ENCODE measurements around the gene GCN1.

Gene GCN1

DNA sequence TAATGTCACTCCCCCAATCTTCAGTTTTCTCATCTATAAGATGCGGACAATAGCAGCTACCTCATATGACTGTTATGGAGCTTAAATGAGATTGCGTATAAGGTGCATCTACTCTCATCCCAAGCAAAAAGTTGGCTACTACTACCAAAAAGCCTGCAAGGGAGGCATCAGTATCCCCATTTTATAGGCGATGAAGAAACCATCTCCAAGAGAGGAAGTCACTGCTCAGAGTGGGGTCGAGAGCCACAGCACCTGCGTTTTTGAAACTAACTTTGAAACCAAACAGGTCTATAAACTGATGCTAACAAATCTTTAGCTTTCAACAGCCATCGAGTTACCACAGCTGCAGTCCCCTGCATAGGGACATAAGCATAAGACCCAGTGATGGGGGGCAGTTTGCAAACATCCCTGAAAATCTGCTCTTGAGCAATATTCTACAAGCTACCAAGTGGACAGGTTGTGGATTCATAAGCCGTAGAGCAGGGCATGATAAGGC lies 3.5 kb downstream of the GCN1 start:
- no peak for DNase-seq (ENCODE audit: low read depth in 2 of 2)

DNA sequence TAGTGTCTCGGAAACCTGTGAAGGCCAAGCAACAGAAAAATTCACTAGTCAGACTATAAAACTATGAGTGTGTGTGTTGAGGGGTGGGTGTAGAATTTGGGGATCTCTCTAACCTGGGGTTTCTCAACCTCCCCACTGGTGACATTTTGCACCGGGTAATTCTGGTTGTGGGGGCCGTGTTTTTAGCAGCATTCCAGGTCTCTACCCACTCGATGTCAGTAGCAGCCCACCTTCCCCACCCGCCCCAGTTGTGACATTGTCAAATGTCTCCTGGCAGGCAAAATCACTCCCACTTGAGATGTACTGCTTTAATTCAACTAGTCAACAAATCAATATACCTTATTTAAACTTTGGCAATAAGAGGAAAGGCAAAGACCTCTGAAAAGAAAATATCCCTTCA lies 4.1 kb downstream of the GCN1 start:
- no peak for DNase-seq (ENCODE audit: low read depth in 2 of 2)

DNA sequence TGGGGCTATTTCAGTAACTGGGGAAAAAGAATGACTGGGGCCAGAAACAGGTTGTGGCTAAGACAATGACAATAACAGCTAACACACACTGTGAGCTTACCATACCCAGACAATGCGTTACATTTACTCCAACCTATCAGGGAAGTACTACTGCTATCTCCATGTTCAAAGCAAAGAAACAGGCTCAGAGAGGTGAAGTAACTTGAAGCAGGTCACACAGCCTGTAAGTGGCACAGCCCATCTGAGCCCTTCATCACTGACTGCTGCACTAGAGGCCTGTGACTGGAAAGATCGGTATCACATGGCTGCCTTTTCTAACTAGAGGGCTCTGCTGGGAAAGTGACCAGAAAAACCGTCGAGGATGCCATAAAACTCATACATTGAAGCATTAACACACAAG lies 7.9 kb downstream of the GCN1 start:
- no peak for DNase-seq (ENCODE audit: low read depth in 2 of 2)

DNA sequence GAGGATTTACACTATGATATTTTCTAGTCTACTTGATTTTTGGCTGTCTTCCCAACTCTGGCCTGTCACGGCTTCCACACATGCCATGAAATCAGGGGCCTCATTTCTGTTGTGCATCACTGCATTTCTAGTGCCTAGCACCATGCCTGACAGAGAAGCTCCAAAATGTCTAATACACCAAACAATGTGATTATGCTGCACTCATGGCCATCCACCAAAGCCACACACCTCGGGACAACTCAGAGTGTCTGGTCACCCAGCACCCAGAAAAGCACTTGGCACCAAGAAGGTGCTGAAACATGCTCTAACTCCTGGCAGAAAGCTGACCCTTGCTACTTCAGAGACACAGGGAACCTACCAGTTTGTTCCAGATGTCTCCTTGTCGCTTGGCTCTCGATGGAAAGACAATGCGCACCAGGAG lies 11.3 kb downstream of the GCN1 start:
- DNase-seq (ENCODE audit: low read depth in 2 of 2) = no peak

DNA sequence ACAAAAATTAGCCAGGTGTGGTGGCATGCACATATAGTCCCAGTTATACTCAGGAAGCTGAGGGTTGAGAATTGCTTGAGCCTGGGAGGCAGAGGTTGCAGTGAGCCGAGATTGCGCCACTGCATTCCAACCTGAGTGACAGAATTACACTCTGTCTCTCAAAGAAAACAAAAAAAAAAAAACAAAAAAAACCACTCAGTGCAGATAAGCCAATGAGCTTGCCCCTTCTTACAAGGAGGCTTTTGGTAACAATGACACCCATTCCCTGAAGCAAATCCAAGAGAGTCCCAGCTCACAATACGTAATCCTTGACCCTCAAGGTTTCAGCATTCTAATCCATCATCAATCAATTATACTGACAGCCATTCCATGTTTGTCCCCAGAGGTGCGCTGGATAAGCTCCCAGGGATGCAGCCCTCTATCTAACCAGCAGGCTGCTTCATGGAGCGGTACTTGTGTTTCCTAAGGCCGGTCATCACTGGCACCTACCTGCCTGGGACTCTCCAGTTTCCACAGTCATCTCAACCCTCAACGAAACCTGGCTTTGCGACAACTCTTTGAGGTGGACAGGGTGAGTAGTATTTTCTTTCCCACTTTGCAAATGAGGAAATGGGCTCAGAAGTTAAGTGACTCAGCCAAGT lies 12.4 kb downstream of the GCN1 start:
- no peak for DNase-seq (ENCODE audit: low read depth in 2 of 2)

DNA sequence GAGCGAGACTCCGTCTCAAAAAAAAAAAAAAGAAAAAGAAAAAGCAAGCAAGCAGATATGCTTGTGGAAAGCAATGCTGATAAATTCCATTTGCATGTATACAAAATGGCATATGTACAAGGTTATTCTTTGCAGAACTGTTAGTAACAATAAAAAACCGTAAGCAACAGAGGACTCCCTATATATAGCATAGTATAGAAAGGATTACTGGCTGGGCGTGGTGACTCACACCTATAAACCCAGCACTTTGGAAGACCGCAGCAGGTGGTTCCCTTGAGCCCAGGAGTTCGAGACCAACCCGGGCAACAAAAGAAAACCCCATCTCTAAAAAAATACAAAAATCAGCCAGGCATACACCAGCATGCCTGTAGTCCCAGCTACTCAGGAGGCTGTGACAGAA lies 13.5 kb downstream of the GCN1 start:
- DNase-seq (ENCODE audit: low read depth in 2 of 2) = no peak

DNA sequence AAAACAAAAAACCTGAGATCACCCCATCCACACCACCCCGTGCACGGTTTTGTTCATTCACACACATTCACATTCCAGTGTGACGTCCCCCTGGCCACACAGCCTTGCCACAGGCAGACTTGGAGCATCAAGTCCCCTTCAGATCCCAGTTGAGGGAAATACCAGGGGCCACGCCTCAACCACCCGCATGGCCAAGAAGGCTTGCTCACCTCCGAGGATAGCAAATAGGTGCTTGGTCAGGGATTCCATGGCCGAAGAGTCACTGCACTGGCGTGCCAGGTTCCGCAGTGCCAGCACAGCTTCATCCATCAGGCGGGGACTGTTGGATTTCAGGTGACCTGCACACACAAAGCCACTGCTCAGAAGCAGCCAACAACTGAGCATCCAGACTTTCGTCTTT lies 19.0 kb downstream of the GCN1 start:
- no peak for DNase-seq (ENCODE audit: low read depth in 2 of 2)

DNA sequence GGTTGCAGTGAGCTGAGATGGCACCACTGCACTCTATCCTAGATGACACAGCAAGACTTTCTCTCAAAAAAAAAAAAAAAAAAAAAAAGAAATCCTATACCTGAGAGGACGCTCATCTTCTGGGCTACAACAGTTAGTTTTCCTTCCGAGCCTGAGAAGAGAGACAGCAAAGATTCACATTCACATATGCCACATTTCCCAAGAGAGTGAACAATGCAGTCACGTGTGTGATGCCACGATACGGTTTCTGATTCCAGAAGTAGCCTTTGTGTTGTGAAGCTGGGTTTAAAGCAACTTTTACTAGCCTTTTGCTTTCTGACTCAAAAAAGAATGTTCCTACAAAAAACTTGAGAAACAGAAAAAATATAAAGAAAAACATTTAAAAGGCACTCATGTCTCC lies 19.5 kb downstream of the GCN1 start:
- DNase-seq (ENCODE audit: low read depth in 2 of 2) = no peak

DNA sequence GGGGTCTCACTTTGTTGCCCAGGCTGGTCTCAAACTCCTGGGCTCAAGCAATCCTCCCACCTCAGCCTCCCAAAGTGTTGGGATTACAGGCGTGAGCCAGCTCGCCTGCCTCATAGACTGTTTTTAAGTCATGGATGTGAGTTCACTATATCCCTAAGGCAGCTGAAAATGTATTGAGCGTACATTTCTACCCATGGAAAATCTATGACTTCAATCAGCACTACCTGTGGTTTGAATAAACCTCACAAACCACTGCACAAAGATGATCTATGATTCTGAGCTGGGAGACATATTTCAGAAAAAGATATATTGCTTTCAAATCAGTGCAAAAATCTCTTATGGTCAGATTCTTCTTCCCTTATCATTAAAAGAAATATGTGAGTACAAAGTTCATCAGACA lies 22.5 kb downstream of the GCN1 start:
- no peak for DNase-seq (ENCODE audit: low read depth in 2 of 2)

DNA sequence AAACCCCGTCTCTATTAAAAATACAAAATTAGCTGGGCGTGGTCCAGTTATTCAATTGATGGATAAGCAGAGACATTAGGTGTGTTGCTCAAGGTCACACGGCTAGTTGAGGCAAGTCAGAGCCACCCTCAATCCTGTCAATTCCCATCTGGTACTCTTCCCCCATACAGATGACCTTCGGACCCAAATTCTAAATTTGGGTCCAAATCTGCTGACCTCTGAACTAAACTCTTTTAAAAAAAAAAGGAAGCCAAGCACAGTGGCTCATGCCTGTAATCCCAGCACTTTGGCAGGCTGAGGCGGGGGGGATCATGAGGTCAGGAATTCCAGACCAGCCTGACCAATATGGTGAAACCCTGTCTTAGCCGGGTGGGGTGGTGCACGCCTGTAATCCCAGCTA lies 23.9 kb downstream of the GCN1 start:
- DNase-seq (ENCODE audit: low read depth in 2 of 2) = no peak

DNA sequence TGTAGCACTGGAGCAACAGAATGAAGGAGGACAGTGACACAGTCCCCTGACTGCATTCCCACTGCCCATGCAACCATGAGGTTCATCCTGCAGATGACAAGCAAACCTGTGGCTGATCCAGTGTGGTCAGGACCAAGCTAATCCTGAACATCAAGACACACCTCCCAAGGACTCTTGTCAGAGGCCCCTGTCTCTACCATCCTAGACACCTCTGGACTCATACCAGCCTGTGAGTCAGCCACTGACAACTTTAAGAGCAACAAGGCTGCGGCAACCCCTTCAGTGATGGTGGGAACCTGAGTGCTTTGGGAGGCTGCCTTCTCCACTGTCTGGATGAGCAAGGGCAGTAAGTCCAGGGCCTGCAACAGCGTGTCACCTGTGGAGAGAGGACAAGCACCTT lies 24.6 kb downstream of the GCN1 start:
- DNase-seq (ENCODE audit: low read depth in 2 of 2) = no peak

DNA sequence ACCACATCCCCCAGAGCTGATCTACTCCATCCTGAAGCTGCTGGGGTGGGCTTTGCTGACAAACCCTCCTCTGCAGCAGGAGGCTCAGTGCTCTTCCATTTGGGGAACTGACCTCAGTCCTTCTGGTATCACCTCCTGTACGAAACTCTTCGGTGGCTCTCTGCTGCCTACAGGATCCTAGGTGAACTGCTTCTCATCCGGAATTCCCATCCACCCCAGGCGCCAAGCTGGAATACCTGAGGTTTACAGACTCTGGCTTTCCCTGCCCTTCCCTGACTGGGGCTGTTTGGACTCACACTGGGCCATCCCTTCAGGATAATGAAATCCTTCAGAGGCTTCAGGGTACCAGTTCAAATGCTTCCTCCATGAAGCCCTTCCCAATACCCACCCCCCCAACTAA lies 26.2 kb downstream of the GCN1 start:
- DNase-seq (ENCODE audit: low read depth in 2 of 2) = no peak

DNA sequence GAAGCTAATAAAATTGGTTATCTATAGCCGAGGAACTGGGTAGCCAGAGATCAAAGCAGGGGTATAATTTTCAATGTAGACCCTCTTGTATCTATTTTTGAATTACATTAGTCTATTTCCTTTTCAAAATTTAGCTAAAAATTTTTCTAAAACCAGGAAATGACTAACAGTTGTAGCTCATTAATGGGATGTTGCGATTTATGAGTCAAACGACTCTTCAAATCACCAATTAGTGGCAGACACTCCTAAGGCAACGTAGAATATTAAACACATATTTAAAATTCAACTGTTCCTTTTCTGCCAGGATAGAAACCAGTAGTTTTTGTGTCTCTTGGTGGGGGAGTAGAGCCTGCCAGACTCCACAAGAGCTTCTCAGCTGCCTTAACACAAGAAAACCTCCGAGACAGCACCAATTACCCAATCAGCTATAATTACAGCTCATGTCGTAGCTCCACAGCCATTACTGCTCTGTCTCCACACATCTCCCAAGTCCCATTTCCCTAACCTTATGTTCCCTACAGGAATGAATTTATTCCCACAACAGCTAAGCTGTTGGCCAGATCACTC lies 26.9 kb downstream of the GCN1 start:
- no peak for DNase-seq (ENCODE audit: low read depth in 2 of 2)

DNA sequence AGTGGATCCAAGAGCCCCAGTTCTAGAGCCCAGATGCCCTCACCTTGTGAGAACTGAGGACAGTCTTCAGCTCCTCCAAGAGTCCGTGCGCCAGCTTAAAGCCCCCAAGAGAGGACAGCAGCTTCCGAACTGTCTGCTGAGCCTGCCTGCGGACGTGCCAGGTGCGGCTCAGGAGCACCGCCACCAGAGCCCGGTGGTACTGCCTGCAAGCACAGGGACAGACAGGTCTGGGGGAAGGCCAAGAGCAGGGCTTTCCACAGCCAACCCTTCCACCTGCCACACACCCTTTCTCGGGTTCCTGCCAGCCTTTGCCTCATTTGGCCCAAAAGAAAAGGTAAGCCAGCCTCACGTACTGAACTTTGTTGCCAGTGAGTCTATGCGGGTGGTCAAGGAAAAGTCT lies 30.2 kb downstream of the GCN1 start:
- DNase-seq (ENCODE audit: low read depth in 2 of 2) = no peak

DNA sequence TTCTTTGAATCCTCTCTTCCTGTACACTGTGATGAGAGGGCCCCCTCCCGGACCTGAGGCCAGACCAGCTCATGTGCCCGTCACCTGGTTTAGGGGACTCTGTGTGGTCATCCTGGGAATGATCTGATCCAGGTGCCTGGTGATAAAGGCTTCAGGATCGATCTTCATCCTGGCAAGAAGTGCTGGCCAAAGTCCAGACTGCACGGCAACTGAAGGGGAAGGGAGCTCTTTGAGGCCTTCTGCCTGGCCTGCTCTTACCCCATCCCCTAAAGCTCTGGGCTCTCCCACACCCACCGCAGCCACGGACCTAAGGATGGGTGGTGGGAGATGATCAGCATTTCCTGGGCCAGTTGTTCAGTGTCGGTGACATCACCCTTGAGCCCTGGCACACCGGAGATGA lies 31.8 kb downstream of the GCN1 start:
- no peak for DNase-seq (ENCODE audit: low read depth in 2 of 2)

DNA sequence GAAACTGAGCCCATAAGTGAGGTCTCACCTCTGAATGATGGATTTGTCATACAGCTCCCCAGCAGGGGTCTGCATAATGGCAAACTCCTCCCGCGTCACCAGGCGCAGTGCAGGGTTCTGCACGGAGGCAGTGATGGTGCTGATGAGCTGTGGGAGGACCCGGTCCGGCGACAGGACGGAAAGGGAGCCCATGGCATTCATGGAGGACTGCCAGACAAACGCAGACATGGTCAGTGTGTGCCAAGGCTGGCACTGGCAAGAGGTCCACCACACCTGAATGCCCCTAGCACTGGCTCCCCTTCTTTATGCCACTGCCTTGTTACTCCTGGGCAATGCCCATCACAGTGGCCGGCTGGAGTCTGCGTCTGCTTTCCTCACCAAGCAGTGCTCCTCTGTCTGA lies 32.7 kb downstream of the GCN1 start:
- DNase-seq (ENCODE audit: low read depth in 2 of 2) = no peak

DNA sequence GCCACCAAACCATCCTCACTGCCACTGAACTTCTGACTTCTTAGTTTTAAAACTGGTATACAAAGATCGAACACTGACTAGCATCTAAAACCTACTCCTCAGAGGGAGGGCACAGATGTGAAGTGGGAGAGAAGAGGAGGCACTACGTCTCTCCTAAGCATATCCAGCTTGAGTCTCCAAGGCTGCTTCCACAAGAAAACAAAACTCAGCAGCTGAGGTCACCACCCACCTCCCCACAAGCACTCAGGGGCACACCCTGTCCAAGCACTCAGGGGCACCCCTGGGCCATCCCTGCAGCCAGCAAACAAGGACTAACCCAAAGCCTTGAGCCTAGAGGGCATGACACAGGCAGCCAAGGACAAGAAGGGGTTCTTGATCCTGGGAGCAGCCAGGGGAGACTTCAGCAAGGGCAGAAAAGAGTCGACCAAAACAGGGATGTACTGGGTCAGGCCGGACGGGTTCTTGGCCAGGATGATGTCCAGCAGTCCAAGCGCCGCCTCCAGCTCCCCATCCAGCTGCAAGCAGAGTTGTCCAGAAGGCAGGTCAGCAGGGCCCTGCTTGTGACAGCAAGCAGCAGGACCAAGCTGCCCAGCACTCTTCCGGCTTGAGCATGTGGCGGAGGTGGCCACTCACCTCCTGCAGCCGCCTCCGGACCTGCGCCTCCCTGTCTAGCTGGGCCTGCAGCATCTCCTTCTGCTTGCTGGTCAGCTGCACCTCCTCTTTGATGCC lies 34.8 kb downstream of the GCN1 start:
- no peak for DNase-seq (ENCODE audit: low read depth in 2 of 2)

DNA sequence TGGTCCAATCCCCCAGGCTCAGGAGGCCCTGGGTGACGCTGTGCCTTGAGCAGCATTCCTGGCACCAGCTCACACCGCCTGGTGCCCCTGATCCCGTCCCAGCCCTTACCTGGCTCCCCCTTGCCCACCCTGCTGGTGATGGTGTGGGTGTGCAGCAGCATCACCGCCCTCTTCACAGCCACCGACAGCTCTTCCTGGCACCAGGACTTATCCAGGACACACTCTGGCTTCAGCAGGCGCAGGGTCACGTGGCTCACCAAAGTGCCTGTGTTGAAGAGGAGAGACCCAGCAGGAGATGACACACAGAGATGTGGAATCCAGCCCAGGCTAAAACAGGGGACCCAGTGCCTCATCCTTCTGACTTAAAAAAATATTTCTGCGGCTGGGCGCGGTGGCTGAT lies 36.2 kb downstream of the GCN1 start:
- no peak for DNase-seq (ENCODE audit: low read depth in 2 of 2)

DNA sequence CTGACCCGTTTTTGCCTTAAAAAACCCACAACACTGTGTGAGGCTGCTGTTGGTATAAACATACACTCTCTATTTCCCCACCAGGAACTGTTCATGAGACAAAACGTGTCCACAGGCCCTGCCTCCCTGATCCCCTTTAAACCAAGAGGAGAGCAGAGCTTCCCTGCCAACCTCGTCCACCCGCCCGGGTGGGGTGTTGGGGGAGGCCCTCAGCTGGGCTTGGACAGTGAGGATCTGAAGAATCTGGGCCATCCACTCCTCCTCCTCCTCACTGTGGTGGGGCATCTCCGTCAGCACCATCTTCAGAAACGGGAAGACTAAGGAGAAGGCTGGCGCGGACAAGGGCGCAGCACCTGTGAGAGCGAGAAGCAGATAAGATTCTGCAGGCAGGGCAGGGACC lies 36.8 kb downstream of the GCN1 start:
- no peak for DNase-seq (ENCODE audit: low read depth in 2 of 2)

DNA sequence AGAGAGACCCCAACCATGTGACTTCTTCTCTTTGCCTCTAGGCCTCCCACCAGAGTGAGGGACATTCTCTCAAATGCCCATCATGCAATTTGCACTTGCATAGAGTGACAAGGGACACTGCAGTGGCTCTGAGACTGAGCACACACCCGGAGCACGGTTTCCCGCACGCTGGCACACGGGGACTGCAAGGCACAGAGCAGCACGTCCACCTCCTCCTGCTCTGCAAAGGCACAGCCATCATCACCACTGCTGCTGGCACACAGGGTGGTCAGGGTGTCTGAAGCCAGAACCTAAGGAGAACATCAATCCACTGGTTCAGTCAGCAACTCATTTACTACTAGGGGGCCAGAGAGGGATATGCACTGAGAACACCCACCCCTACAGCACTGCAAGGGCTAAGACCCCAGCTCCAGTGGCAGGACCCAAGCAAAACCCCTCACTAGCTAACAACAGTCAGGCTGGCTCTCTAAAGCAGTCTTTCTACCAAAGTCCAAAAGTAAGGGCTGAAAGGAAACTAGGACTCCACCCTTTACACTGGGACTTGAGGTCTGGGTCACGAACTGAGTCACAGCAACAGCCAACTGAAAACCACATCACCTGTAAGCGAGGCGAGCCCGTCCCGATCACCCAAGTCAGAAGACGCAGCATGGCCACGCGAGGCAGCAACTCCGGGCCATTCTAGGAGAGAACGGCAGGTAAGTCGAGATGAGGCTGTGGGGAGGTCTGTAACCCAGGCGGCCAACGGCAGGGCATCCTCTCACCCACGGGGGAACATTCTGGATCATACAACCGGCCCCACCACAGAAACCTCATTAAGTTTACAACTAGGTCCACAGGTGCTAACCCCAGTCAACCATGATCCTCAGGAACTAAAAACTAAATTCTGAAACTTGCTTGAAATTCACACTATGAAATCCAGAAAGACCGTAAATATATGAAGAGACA lies 37.9 kb downstream of the GCN1 start:
- DNase-seq (ENCODE audit: low read depth in 2 of 2) = no peak

DNA sequence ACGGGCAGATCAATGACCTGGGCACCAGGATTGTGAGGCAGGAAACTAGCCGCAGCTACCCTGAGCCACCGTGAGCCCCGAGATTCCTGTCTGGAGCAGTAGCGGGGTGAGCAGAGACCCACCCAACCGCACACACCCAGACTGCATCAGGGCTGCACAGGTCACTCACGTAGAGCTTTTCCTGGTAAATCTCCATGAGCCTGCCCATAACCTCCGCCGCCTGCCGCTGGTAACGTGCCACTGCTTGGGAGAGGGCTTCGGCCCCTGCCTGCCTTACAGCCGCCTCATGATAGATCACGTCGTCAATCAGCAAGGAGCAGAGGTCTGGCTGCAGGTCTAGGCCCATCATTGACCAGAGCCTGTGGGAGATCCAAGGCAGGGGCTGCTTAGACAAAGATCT lies 39.4 kb downstream of the GCN1 start:
- no peak for DNase-seq (ENCODE audit: low read depth in 2 of 2)

DNA sequence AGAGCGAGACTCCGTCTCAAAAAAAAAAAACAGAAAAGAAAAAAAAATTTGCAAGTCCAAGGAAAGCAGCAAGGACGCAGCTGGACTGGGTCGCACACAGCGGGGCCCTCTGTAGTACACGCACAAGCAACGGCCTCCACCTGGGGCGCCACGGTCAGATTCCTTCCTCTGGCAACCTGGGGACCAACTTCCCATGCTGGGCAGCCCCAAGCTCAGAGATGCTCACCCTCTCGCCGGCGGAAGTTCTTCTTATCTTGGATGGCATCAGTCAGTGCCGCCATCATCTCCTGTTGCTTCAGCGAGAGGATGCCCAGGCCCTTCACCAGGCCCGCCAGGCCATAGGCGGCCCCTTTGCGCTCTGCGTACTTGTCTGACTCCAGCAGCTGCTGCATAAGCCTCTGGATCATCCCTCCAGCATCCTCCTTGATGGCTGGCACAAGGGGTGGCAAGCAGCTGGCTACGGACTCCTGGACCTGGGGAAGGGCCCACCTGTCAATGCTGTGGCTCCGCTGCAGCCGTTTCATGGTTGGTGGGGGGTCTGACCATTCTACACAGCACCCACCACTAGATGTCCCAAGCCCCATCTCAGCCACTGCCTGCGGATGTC lies 43.5 kb downstream of the GCN1 start:
- no peak for DNase-seq (ENCODE audit: low read depth in 2 of 2)
